CD4-positive, alpha-beta T cell treated with Interferon gamma for 1 hour (primary cell): ENCODE measurements around the gene PIGV.
"Not testable (repeated sequence)": the region's sequence is repeated elsewhere in the genome, so short reads cannot be mapped to it uniquely, and the experiment has no call there.

ENCODE experiments used
- DNase-seq: peaks from one replicate; pipeline ENCODE4 v3.0.0-alpha.2; 2020

PIGV gene

GRCh38 chr1:26838474-26839338 is 51.0 kb downstream of the PIGV start:
- DNase-seq, result peak; percentile 61

DNA sequence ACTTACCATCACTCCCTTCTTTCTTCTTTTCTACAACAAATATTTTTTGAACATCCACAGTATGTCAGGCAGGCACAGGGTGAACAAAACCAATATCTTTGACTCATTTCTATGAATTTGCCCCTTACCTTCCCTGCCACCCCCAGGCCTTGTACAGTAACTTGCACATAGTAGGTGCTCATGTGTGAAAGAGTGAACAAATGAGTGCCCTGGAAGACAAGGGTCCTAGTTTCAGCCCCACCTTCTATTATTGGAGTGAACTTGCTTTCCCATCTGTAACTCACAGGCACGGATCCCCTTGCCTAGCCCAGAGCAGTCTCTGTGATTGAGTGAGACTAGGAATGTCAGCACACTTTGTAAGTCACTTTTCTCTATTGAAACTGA is 51.6 kb downstream of the PIGV start:
- no peak for DNase-seq

GRCh38 chr1:26839779-26840178 is 52.0 kb downstream of the PIGV start:
- DNase-seq, result no peak

GRCh38 chr1:26844424-26845196 is 56.9 kb downstream of the PIGV start:
- DNase-seq, result no peak

GRCh38 chr1:26847826-26848225 is 60.1 kb downstream of the PIGV start:
- DNase-seq, result not testable (repeated sequence)
